Measurements from ENCODE around the gene MT1F. TPM values are rescaled to one million over a fixed set of nuclear protein-coding genes. Genes with fewer than 3 reads are reported as not detected.

Gene MT1F
- polyA plus RNA-seq, 1 donor (not counting 4 experiments of a cell fraction or from before 2014, with no cell fraction given) = 2.3 TPM

DNA sequence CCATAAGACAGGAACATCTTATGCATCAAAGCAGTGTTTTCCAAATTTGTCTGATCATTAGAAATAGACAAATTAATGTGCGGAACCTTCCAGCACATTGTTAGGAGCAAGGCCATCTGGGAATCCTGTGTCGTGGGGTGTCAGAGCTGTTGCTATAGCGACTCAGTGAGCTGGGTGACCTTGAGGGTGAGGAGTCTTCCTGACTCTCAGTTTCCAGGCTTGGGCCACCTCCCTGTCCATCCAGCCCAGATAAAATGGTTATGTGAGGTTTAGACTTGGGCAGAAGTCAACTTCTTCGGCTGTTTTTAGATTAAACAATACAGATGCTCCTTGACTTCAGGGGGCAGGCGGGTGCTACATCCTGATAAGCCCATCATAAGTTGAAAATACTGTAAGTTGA, 45.1 kb downstream of the MT1F start:
- TF ChIP-seq, protein P1, sequence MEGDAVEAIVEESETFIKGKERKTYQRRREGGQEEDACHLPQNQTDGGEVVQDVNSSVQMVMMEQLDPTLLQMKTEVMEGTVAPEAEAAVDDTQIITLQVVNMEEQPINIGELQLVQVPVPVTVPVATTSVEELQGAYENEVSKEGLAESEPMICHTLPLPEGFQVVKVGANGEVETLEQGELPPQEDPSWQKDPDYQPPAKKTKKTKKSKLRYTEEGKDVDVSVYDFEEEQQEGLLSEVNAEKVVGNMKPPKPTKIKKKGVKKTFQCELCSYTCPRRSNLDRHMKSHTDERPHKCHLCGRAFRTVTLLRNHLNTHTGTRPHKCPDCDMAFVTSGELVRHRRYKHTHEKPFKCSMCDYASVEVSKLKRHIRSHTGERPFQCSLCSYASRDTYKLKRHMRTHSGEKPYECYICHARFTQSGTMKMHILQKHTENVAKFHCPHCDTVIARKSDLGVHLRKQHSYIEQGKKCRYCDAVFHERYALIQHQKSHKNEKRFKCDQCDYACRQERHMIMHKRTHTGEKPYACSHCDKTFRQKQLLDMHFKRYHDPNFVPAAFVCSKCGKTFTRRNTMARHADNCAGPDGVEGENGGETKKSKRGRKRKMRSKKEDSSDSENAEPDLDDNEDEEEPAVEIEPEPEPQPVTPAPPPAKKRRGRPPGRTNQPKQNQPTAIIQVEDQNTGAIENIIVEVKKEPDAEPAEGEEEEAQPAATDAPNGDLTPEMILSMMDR (optimal IDR thresholded peaks at IDR 0.05 in 1 of 3, IDR thresholded peaks at IDR 0.05 in 1 of 3, conservative IDR thresholded peaks at IDR 0.05 in 1 of 3; ENCODE audit: extremely low read depth in 1 of 3, insufficient read depth in 2 of 3, low read length in 3 of 3) = no peak
- TF ChIP-seq EZH2 (IDR thresholded peaks at IDR 0.05; ENCODE audit: low read length) = no peak
- H3K27ac ChIP-seq (ENCODE audit: control insufficient read depth, insufficient read depth, low read length) = no peak overlapping the region
- H3K79me2 ChIP-seq (ENCODE audit: control insufficient read depth, insufficient read depth, low read length) = no peaks in the 10 kb centered on the region
- H3K9ac ChIP-seq (ENCODE audit: control insufficient read depth, extremely low read depth, insufficient read depth, low read length) = no peak overlapping the region
- no peak overlapping the region for H3K4me2 ChIP-seq (ENCODE audit: control insufficient read depth, extremely low read depth, insufficient read depth, low read depth, low read length)
- no peaks in the 10 kb centered on the region for H4K20me1 ChIP-seq (ENCODE audit: control insufficient read depth, extremely low read depth, insufficient read depth, low read length)
- FAIRE-seq (no peak), DNase-seq (ENCODE audit: low read depth, low spot score) (no peak)
- H3K36me3 ChIP-seq (ENCODE audit: control insufficient read depth in 2 of 2, extremely low read depth in 1 of 2, insufficient read depth in 2 of 2, low read length in 2 of 2) = no peaks in the 10 kb centered on the region
- H3K9me1 ChIP-seq (ENCODE audit: control insufficient read depth, extremely low read depth, insufficient read depth, low read length) = no peaks in the 10 kb centered on the region
- no peaks in the 10 kb centered on the region for H3K27me3 ChIP-seq (ENCODE audit: control insufficient read depth, extremely low read depth, insufficient read depth, low read length)
- no peaks in the 10 kb centered on the region for H3K4me1 ChIP-seq (ENCODE audit: control insufficient read depth, extremely low read depth, insufficient read depth, low read length)
- dilution Hi-C loops (cut with MboI; ENCODE audit: extremely low pct_ligation_motif_present, low sequenced_read_pairs) = no loop called here
- H3K4me3 ChIP-seq (ENCODE audit: control insufficient read depth in 2 of 3, extremely low read depth in 1 of 3, insufficient read depth in 2 of 3, low read depth in 1 of 3, low read length in 3 of 3) = no peak overlapping the region
- no peaks in the 10 kb centered on the region for H3K9me3 ChIP-seq (ENCODE audit: control insufficient read depth, low read depth, low read length)
- no peak overlapping the region for H2AFZ ChIP-seq (ENCODE audit: control insufficient read depth, low read length)

Other genes with a start within 250 kb of the MT1F start
- gene AMFR, start 232.4 kb upstream of the MT1F start, polyA plus RNA-seq = 36.9 to 62.1 TPM (median 38.3 TPM) in 3 replicates
- 59.9 to 98.2 TPM (median 81.5 TPM) in 3 replicates for gene NUDT21, start 206.6 kb upstream of the MT1F start, polyA plus RNA-seq
- 47.3 to 112 TPM (median 70.5 TPM) in 3 replicates for gene OGFOD1, start 206.4 kb upstream of the MT1F start, polyA plus RNA-seq
- gene BBS2, start 137.9 kb upstream of the MT1F start, polyA plus RNA-seq = 43.5 to 76.1 TPM (median 62.3 TPM) in 3 replicates
- gene MT4, start 92.9 kb upstream of the MT1F start, polyA plus RNA-seq = 0.77 to 2.1 TPM in 2 of 3 replicates, not detected in the other
- not detected in 3 replicates for gene MT3, start 68.4 kb upstream of the MT1F start, polyA plus RNA-seq
- 489 to 1,016 TPM (median 990 TPM) in 3 replicates for gene MT2A, start 49.4 kb upstream of the MT1F start, polyA plus RNA-seq
- gene MT1E, start 32.2 kb upstream of the MT1F start, polyA plus RNA-seq = 394 to 1,732 TPM (median 404 TPM) in 3 replicates
- gene MT1M, start 25.3 kb upstream of the MT1F start, polyA plus RNA-seq = 0.20 to 0.74 TPM (median 0.24 TPM) in 3 replicates
- not detected in 3 replicates for gene MT1A, start 19.3 kb upstream of the MT1F start, polyA plus RNA-seq
- gene MT1B, start 6.1 kb upstream of the MT1F start, polyA plus RNA-seq = not detected in 3 replicates
- 8.4 to 21.5 TPM (median 9.8 TPM) in 3 replicates for gene MT1G, start 10.1 kb downstream of the MT1F start, polyA plus RNA-seq
- gene MT1H, start 11.9 kb downstream of the MT1F start, polyA plus RNA-seq = 0.79 to 4.0 TPM in 2 of 3 replicates, not detected in the other
- gene MT1X, start 24.5 kb downstream of the MT1F start, polyA plus RNA-seq = 58.3 to 466 TPM (median 97.2 TPM) in 3 replicates
- 59.2 to 79.7 TPM (median 74.1 TPM) in 3 replicates for gene NUP93, start 72.2 kb downstream of the MT1F start, polyA plus RNA-seq
- 0.01 TPM in 1 of 3 replicates, not detected in the others for gene SLC12A3, start 207.2 kb downstream of the MT1F start, polyA plus RNA-seq